Inflammatory macrophage (primary cell): ENCODE measurements around the gene CSE1L.
"Not testable (repeated sequence)": the region's sequence is repeated elsewhere in the genome, so short reads cannot be mapped to it uniquely, and the experiment has no call there.

ENCODE experiments used
- DNase-seq, 2 donors: peaks; one replicate each; pipeline ENCODE4 v3.0.0-alpha.2; 2020 to 2022

CSE1L gene

GRCh38 chr20:49123982-49124381 is 77.9 kb downstream of the CSE1L start:
- DNase-seq: no peak

- peak; percentile 45 to 70 for DNase-seq
These were observed 86.9 kb downstream of the CSE1L start for GRCh38 chr20:49132995-49133478.

GRCh38 chr20:49133571-49133970 is 87.5 kb downstream of the CSE1L start:
- DNase-seq: no peak

GRCh38 chr20:49134797-49135196 is 88.7 kb downstream of the CSE1L start:
- DNase-seq: not testable (repeated sequence)

- DNase-seq: no peak
These were observed 90.9 kb downstream of the CSE1L start for GRCh38 chr20:49136817-49137571.

GRCh38 chr20:49138431-49138830 is 92.3 kb downstream of the CSE1L start:
- no peak for DNase-seq

GRCh38 chr20:49140411-49140810 is 94.3 kb downstream of the CSE1L start:
- no peak for DNase-seq

GRCh38 chr20:49140834-49141233 is 94.7 kb downstream of the CSE1L start:
- DNase-seq: no peak
